Measurements from ENCODE around the gene SLC45A1.
A peak's percentile ranks its signal among the peaks of the same experiment; 100 is the strongest.

The SLC45A1 gene

GRCh38 chr1:8382608-8383505 lies 64.9 kb downstream of the SLC45A1 start:
- no peak overlapping the region for H3K4me3 ChIP-seq (ENCODE audit: low read depth, low read length)
- TF ChIP-seq CTCF (conservative IDR thresholded peaks at IDR 0.05; ENCODE audit: low read depth, low read length), result no peak
- DNase-seq (ENCODE audit: low read depth), result no peak

GRCh38 chr1:8384088-8384487 lies 66.2 kb downstream of the SLC45A1 start:
- no peak for TF ChIP-seq CTCF (conservative IDR thresholded peaks at IDR 0.05; ENCODE audit: low read depth, low read length)
- H3K4me3 ChIP-seq (ENCODE audit: low read depth, low read length), result no peak overlapping the region
- DNase-seq (ENCODE audit: low read depth), result peak; percentile 51

GRCh38 chr1:8384577-8384976 lies 66.7 kb downstream of the SLC45A1 start:
- TF ChIP-seq CTCF (conservative IDR thresholded peaks at IDR 0.05; ENCODE audit: low read depth, low read length), result no peak
- H3K4me3 ChIP-seq (ENCODE audit: low read depth, low read length), result no peak overlapping the region
- no peak for DNase-seq (ENCODE audit: low read depth)

- TF ChIP-seq CTCF (conservative IDR thresholded peaks at IDR 0.05; ENCODE audit: low read depth, low read length), result no peak
Measured at GRCh38 chr1:8386247-8386646, 68.3 kb downstream of the SLC45A1 start.

GRCh38 chr1:8388732-8389562 lies 71.0 kb downstream of the SLC45A1 start:
- no peak for TF ChIP-seq CTCF (conservative IDR thresholded peaks at IDR 0.05; ENCODE audit: low read depth, low read length)
- no peak overlapping the region for H3K4me3 ChIP-seq (ENCODE audit: low read depth, low read length)
- no peak for DNase-seq (ENCODE audit: low read depth)

More at GRCh38 chr1:8386247-8386646, 68.3 kb downstream of the SLC45A1 start:
- no peak for DNase-seq (ENCODE audit: low read depth)
- no peak overlapping the region for H3K4me3 ChIP-seq (ENCODE audit: low read depth, low read length)

- DNase-seq (ENCODE audit: low read depth), result no peak
- no peak for TF ChIP-seq CTCF (conservative IDR thresholded peaks at IDR 0.05; ENCODE audit: low read depth, low read length)
- no peak overlapping the region for H3K4me3 ChIP-seq (ENCODE audit: low read depth, low read length)
Measured at GRCh38 chr1:8389958-8390535, 72.1 kb downstream of the SLC45A1 start.
